DOHH2 (cell line): ENCODE results near the gene CNPY3.
"Not testable (repeated sequence)": the region's sequence is repeated elsewhere in the genome, so short reads cannot be mapped to it uniquely, and the experiment has no call there.

Experiments used
- H3F3A ChIP-seq: fragments of 200-600 bp; sonication (generic), shearing (Covaris generic); 2 replicates; pipeline ENCODE4 v1.6.0; 2016; ENCODE audit warnings: antibody characterized with exemption, mild to moderate bottlenecking; ENCODE audit not compliant: control insufficient read depth, insufficient read depth
- H3K27ac ChIP-seq: fragments of 200-600 bp; sonication (generic); 2 replicates; pipeline ENCODE4 v1.5.1; 2014; ENCODE audit warnings: low read depth, mild to moderate bottlenecking, low read length, moderate library complexity
- H3K27me3 ChIP-seq: fragments of 200-600 bp; sonication (generic); 2 replicates; pipeline ENCODE4 v1.6.1; 2014; ENCODE audit warnings: mild to moderate bottlenecking, low read length, mixed read lengths; ENCODE audit not compliant: control insufficient read depth
- H3K36me3 ChIP-seq: fragments of 200-600 bp; sonication (generic); 2 replicates; pipeline ENCODE4 v1.6.1; 2014; ENCODE audit warnings: mild to moderate bottlenecking, low read length, moderate library complexity, mixed read lengths; ENCODE audit not compliant: control insufficient read depth
- H3K4me1 ChIP-seq: fragments of 200-600 bp; sonication (generic); 2 replicates; pipeline ENCODE4 v1.6.1; 2014; ENCODE audit warnings: mild to moderate bottlenecking, low read length, mixed read lengths; ENCODE audit not compliant: control insufficient read depth
- H3K4me2 ChIP-seq: fragments of 200-600 bp; sonication (generic); 2 replicates; pipeline ENCODE4 v1.6.0; 2014; ENCODE audit warnings: mild to moderate bottlenecking, low read length, moderate library complexity
- H3K4me3 ChIP-seq: fragments of 200-600 bp; sonication (generic); 2 replicates; pipeline ENCODE4 v1.5.1; 2014; ENCODE audit warnings: mild to moderate bottlenecking, low read length, mixed read lengths
- H3K79me2 ChIP-seq: fragments of 200-600 bp; sonication (generic); 2 replicates; pipeline ENCODE4 v1.6.1; 2014; ENCODE audit warnings: mild to moderate bottlenecking, low read length, mixed read lengths; ENCODE audit not compliant: control insufficient read depth
- H3K9me2 ChIP-seq: fragments of 200-600 bp; sonication (generic); replicated peaks from 2 replicates; pipeline ENCODE4 v1.6.1; 2014; ENCODE audit warnings: mild to moderate bottlenecking, low read length, mixed read lengths; ENCODE audit not compliant: control insufficient read depth
- H3K9me3 ChIP-seq: fragments of 200-600 bp; sonication (generic); 2 replicates; pipeline ENCODE4 v1.6.1; 2014; ENCODE audit warnings: antibody characterized with exemption, low read length, mixed read lengths; ENCODE audit not compliant: control insufficient read depth, insufficient read depth
- H4K20me1 ChIP-seq: fragments of 200-600 bp; sonication (generic); 2 replicates; pipeline ENCODE4 v1.6.0; 2014; ENCODE audit warnings: low read depth, mild to moderate bottlenecking, antibody characterized with exemption, low read length, moderate library complexity; ENCODE audit not compliant: control insufficient read depth, insufficient read depth
- EZH2phosphoT487 ChIP-seq: fragments of 200-600 bp; sonication (generic); IDR thresholded peaks from 2 replicates; pipeline ENCODE4 v1.6.1; 2017; ENCODE audit warnings: borderline replicate concordance, mild to moderate bottlenecking, antibody characterized with exemption, low read length, moderate library complexity, mixed read lengths
- TF ChIP-seq, protein P1 (sequence below): fragments of 200-600 bp; sonication (generic); IDR thresholded peaks from one replicate; pipeline ENCODE4 v1.5.1; 2014; ENCODE audit warnings: antibody characterized with exemption, mild to moderate bottlenecking, low read depth, low read length; ENCODE audit not compliant: poor library complexity, severe bottlenecking

Gene CNPY3

DNA sequence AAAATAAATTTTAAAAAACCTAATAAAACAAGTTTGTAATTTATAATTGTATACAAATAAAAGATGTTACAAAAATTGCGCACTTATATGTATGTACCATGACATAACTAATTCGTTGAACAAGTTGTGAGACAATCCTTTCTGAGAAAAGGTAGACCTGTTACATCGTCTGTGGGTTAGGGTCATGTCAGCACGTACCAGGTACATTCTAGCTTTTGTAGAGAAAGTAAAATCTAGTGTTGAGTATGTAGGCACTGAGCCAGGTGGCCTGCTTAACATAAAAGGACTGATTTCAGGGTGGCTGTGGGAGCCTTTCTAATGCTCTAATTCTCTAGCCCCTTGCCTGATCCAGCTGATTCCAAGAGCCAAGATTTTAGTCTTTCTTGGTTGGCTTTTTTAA is 39.5 kb upstream of the CNPY3 start:
- Histone ChIP-seq H3K9me3 (no peaks in the 10 kb centered on the region), H3F3A (peaks cover 25% of the 10 kb centered on the region), H3K4me3 (peak overlapping the region; percentile 91), H3K4me1 (peaks cover 56% of the 10 kb centered on the region), H4K20me1 (no peaks in the 10 kb centered on the region), H3K9me2 (no peaks in the 10 kb centered on the region), H3K27me3 (no peaks in the 10 kb centered on the region), H3K36me3 (peaks cover 27% of the 10 kb centered on the region), H3K79me2 (peaks cover 13% of the 10 kb centered on the region), H3K27ac (peak overlapping the region; percentile 79), H3K4me2 (peak overlapping the region; percentile 83)
- no peak for TF ChIP-seq EZH2phosphoT487
- TF ChIP-seq, protein P1, sequence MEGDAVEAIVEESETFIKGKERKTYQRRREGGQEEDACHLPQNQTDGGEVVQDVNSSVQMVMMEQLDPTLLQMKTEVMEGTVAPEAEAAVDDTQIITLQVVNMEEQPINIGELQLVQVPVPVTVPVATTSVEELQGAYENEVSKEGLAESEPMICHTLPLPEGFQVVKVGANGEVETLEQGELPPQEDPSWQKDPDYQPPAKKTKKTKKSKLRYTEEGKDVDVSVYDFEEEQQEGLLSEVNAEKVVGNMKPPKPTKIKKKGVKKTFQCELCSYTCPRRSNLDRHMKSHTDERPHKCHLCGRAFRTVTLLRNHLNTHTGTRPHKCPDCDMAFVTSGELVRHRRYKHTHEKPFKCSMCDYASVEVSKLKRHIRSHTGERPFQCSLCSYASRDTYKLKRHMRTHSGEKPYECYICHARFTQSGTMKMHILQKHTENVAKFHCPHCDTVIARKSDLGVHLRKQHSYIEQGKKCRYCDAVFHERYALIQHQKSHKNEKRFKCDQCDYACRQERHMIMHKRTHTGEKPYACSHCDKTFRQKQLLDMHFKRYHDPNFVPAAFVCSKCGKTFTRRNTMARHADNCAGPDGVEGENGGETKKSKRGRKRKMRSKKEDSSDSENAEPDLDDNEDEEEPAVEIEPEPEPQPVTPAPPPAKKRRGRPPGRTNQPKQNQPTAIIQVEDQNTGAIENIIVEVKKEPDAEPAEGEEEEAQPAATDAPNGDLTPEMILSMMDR, result no peak

DNA sequence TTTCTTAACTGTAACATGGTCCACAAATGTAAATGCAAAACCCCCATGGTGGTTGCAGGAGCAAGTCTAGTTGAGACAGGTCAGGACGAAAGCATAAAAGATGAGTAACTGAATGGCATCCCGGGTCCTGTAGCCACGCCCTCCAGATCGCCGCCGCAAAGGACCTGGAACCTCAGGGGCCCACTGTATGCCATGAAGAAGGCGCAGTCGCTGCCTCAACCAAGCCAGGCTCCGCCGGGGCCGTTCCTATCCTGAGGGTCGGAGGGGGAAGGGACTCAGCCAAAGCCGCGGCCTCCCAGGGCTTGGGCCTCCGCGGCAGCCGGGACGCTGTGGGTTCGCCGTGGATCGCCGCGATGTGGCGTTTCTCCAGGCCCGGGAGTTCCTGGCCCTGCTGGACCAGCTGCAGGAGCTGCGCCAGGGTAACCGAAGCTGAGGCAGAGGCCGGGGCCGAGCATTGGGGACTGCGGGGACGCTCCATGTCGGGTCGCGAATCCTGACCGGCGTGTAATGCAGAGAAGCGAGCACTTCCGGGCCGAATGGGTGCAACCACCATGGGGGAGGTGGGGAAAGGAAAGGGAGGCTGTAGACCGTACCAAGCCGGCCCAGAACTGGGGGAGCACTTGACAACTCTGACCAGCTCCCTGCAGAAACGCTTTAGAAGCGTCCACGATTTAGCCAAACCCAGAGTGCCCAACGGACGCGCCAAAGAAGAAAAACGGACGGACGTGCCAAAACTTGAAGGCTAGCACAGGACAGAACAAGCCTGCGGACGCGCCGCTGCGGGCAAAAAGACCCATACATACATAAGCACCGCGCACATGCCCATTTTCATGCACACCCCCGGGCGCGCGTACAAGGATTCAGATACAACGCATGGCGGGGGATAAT is 38.7 kb upstream of the CNPY3 start:
- no peak for TF ChIP-seq EZH2phosphoT487
- TF ChIP-seq, protein P1, result no peak
- Histone ChIP-seq H3K4me2 (peak overlapping the region; percentile 83), H3K36me3 (peaks cover 20% of the 10 kb centered on the region), H3K9me2 (no peaks in the 10 kb centered on the region), H3F3A (peaks cover 25% of the 10 kb centered on the region), H3K27me3 (no peaks in the 10 kb centered on the region), H3K4me3 (peak overlapping the region; percentile 91), H3K27ac (peak overlapping the region; percentile 79), H3K4me1 (peaks cover 56% of the 10 kb centered on the region), H3K9me3 (no peaks in the 10 kb centered on the region), H3K79me2 (peaks cover 8% of the 10 kb centered on the region), H4K20me1 (no peaks in the 10 kb centered on the region)

DNA sequence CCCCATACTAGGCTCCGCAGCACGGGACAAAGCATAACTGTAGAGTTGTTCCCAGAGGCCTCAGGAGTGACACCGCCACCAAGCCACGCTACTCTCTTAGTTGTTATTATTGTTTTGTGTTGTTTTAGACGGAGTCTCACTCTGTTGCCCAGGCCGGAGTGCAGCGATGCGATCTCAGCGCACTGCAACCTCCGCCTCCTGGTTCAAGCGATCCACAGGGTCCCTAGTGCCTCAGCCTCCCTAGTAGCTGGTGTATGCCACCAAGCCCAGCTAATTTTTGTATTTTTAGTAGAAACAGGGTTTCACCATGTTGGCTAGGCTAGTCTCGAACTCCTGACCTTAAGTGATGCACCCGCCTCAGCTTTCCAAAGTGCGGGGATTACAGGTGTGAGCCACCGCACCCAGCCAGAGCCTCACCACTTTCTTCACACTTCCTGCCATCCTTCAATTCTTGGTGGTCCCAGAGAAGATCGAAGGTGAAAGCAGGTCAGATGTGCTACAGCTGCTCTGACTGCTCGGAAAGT is 38.0 kb upstream of the CNPY3 start:
- H3K9me3 ChIP-seq, result no peaks in the 10 kb centered on the region
- 0 out of 2 replicates have a peak, but pooled peaks cover 3% of the 10 kb centered on the region for H3K79me2 ChIP-seq
- H3K27me3 ChIP-seq, result no peaks in the 10 kb centered on the region
- no peaks in the 10 kb centered on the region for H4K20me1 ChIP-seq
- peak overlapping the region; percentile 79 for H3K27ac ChIP-seq
- H3K36me3 ChIP-seq, result peaks cover 14% of the 10 kb centered on the region
- peak overlapping the region; percentile 83 for H3K4me2 ChIP-seq
- peak overlapping the region; percentile 91 for H3K4me3 ChIP-seq
- TF ChIP-seq EZH2phosphoT487, result no peak
- TF ChIP-seq, protein P1, result no peak
- H3F3A ChIP-seq, result peaks cover 21% of the 10 kb centered on the region
- peaks cover 53% of the 10 kb centered on the region for H3K4me1 ChIP-seq
- H3K9me2 ChIP-seq, result no peaks in the 10 kb centered on the region

GRCh38 chr6:42894041-42894828 is 35.0 kb upstream of the CNPY3 start:
- peak overlapping the region; percentile 50 for H3K4me3 ChIP-seq
- peak overlapping the region; percentile 69 for H3K4me2 ChIP-seq
- not testable (repeated sequence) for H4K20me1 ChIP-seq, H3K9me2 ChIP-seq, H3K9me3 ChIP-seq, H3K36me3 ChIP-seq, H3K79me2 ChIP-seq, H3K27me3 ChIP-seq
- peaks cover 17% of the 10 kb centered on the region for H3F3A ChIP-seq
- H3K27ac ChIP-seq, result peak overlapping the region; percentile 83
- peaks cover 47% of the 10 kb centered on the region for H3K4me1 ChIP-seq
